HG02759 (cell line): ENCODE data around the gene TTC8.

ENCODE experiments used
- ATAC-seq: cut with Tn5 transposase; IDR thresholded peaks from one replicate; pipeline ENCODE4 v1.9.1; 2021; ENCODE audit warnings: mild to moderate bottlenecking, moderate library complexity; ENCODE audit not compliant: unreplicated experiment

TTC8 gene

DNA sequence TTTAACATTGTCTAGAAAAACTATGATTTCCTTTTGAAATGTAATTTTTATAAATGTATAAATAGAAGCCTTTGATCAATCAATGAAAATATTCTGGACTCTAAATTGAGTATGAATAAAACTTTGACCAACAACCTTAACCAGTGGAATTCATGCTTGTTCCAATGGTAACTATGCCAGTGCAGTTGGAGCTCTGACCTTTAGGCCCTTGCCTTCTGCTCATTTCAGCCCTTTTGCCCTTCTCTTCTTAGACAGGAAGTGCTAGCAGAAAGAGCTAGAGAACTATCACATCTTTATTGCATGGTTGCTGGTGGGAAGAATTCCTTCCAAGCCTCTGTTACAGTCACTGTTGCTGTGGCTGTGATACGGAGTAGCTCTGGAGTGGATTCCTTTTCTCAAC lies 39.7 kb downstream of the TTC8 start:
- ATAC-seq = no peak

DNA sequence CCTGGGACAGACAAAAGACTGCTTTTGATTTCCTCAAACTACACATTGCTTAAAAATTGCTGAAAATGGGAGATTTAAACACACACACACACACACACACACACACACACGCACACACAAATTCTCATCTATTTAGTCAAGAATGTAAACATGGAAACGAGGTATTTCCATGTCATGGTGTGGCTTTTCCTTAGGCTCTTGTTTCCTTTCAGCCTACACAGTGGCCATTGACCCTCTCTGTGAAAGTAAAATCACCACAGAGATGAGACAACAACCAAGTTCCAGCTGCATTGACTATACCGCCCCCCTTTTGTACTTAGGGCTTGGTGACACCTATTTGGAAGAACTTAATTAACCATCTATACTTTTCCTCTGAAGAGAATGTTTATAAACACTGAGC lies 41.9 kb downstream of the TTC8 start:
- no peak for ATAC-seq

DNA sequence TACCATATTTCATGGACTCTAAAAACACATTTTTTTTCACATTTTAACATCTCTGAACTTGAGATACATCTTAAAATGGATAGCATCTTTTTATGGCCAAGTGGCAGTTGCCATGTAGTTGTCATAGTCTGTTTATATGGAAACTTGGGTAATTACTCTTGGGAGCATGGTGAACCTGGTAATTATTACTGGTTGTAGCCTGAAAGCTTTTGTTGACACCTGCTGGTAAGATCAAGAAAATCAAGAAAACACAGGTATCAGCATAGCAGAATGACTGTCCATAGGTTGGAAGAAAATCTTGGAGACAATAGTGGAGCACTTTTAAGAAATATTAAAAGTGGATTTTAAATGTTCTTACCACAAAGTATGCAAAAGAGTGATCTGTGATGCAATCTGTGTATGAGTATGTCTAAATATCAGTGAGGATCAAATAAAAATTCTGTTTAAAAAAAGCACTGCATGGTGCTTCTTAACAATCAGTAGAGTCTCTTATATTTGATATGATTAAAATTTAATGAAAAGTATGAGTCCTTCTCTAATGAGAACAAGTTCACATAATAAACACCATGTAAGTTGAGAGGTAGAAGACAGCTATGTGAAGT lies 44.2 kb downstream of the TTC8 start:
- ATAC-seq = peak; percentile 53

DNA sequence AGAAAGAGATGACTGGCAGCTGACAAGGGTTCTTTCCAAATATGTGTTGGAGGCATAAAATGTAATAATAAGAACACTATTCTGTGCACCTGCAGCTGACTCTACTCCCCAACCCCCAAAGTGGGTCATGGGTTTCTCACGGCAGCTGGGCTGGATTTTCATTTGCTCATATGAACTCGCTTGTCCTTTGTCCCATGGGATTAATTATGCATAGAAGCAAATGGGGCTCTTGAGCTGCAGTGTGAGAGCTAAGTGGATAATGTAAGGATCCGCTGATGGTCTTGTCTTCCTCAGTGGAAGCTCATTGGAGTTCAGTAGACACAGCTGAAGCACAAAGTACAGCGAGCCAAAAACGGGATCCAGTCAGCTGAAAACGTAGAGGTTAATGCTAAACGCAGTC lies 46.3 kb downstream of the TTC8 start:
- no peak for ATAC-seq

DNA sequence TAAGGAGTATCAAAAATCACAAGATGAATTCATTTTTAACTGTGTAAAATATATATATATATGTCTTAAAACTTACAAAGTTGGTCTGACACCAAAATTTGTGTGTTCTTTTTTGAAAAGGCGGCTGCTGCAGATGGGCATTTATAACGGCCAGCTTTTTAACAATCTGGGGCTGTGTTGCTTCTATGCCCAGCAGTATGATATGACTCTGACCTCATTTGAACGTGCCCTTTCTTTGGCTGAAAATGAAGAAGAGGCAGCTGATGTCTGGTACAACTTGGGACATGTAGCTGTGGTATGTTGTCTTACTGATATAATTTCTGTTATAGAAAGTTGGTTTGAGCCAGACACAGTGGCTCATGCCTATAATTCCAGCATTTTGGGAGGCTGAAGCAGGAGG lies 47.0 kb downstream of the TTC8 start:
- no peak for ATAC-seq

DNA sequence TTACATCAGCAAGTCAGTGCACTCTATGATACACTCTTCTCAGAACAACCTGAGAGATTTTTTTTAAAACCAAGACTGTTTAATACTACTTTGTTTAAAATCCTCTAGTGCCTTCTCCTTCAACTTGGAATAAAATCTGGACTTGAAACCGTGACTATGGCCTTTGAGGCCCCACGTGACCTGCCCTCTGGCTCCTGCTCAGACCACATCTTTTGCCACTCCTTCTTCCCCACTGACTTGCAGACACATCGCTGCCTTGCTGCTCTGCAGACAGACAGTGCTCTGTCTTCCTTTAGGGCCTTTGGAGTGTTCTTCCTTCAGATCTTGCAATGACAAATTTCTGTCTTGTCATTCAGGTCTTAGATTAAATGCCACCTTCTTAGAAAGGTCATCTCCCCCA lies 48.5 kb downstream of the TTC8 start:
- ATAC-seq = no peak

DNA sequence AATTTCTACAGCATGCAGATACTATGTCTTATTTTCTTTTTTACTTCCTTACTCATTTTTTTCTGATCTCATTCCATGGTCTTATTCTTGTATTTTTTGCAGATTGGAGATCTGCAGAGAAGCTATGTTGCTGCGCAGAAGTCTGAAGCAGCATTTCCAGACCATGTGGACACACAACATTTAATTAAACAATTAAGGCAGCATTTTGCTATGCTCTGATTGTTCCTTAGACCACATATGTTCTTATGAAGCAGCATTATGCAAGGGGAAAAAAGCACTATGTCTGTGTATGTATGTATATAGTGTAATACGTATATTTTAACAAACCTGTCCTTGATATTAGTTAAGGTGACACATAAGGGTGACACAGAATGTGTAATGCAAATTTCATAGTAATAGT lies 52.7 kb downstream of the TTC8 start:
- no peak for ATAC-seq

DNA sequence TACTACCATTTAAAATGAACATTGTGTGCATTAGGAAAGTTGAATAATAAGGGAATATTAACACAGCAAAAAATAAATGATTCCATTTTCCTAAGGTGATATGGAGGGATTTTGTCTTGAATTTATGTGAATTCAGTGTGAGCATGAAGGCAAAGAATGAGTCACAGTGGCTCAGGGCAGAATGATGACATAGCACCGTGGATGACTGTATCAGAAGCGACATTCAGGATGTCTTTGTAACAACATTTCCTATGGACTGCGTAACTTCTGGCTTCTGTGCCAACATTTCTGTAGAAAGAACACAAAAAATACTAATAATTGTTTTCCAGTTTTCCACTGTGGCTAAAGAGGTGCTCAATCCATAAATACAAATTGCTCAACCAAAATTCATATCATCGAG lies 54.6 kb downstream of the TTC8 start:
- no peak for ATAC-seq

DNA sequence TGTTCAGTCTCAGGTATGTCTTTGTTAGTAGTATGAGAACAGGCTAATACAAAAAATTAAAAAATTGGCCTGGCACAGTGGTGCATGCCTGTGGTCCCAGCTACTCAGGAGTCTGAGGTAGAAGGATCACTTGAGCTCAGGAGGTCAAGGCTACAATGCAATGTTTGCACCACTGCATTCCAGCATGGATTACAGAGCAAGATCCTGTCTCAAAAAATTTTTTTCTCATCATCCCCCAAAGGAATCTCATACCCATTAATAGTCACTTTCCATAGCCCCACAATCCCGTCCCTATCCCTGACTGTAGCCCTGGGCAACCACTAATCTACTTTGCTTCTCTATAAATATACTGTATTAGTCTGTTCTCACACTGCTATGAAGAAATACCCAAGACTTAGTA lies 57.8 kb downstream of the TTC8 start:
- ATAC-seq = no peak

DNA sequence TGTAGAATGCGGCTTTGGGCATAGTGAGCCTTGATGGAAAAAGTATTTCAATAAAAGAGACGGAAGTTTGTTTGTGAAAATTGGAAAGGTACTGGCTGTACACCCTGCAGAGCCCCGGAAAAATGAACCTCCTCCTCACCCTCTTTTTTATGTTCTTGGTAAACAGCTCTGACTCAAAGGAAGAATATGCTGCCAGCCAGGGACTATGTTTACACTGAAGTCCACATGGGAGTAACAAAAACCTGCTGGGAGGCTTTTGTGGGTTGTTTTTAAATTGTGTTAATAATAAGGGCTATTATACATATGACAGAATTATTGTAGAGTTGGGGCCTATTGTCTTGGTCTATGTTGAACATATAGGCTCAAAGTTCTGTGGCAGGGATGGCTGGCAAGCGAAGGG lies 70.7 kb downstream of the TTC8 start:
- no peak for ATAC-seq

DNA sequence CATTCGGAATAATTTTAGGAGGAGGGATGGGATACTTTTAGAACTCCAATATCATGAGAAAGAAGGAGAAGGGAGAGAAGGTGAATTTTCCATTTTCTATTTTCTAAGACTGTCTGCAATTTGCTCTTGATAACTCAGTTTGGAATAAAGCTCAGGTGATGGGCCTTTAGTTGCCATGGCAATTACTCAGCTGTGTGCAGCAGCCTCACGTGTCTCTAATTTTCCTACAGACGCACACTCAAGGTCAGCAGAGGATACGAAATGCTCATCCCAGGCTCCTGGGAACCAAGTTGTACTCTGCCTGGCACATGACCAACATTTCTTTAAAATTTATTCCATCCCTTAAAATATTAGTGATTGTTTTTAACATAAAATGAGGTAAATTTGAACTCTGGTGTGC lies 76.7 kb downstream of the TTC8 start:
- no peak for ATAC-seq

DNA sequence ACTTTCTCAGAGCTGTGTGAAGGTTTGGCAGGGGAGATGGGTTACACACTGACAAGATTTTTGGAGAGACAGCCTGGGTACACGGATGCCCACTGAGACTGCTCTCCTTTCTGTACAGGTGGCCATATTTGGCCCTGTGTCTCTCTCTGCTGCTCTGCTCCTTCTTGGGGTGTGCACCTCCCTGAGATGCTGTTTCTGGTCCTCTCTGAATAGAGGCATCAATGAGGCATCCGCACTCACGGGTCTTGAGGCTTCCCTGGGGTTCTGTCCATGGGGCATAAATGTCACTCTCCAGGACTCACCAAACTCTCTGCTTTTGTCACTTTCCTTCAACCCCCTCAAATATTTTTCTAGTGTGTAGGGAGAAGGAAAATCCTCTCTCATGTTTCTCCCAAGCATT lies 77.5 kb downstream of the TTC8 start:
- ATAC-seq = no peak

DNA sequence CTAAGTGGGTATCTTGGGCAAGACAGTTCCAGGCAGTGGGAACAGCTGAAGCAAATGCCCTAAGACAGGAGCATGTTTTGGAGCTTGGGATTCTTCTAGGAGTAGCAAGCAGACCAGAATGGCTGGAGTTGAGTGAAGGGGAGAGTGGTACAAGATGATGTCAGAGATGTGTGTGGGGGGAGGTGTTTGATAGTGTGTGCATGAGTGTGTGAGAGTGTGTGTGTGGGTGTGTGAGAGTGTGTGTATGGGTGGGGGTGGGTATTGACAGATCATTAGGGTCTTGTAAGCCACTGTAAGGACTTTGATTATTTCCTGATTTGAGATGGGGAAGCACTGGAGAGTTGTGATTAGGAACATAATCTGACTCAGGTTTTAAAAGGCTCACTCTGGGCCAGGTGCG lies 78.4 kb downstream of the TTC8 start:
- no peak for ATAC-seq

DNA sequence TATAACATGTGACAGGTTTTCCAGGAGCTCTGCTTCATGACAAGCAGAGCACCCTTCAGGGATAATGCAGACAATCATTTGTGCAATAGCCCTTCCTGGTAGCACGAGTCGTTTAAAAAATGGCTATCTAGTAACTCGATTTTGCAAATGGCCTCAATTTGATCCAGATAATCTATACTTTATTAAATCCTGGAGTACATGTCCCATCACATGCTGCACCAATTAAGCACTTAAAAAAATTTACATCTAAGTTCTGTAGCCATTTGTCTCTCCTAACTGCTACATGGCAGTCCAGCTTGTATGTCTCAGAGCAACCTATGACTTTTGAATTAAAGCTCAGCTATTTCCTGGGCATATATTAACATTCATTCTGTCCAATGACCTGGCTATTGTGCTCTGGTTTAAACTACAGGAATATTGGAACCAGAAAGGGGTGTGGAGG lies 79.8 kb downstream of the TTC8 start:
- ATAC-seq = no peak

DNA sequence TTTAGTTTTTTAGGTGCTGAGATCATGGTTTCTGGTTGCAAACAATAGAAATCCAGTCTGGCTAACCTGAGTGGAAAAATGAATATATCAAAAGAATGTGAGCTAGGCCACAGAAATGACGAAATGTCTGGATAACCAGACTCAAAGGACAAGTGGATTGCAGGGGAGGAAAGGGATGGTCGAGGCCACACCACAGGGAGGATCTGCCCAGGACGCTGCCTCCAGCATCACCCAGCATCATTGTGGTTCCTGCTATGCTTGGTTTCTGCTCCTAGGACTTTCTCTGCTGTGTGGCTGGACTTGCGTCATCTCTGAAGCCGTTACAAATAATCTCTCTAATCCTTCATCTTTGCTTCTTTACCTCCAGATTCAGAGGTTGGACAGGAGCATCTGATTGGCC lies 80.4 kb downstream of the TTC8 start:
- no peak for ATAC-seq

DNA sequence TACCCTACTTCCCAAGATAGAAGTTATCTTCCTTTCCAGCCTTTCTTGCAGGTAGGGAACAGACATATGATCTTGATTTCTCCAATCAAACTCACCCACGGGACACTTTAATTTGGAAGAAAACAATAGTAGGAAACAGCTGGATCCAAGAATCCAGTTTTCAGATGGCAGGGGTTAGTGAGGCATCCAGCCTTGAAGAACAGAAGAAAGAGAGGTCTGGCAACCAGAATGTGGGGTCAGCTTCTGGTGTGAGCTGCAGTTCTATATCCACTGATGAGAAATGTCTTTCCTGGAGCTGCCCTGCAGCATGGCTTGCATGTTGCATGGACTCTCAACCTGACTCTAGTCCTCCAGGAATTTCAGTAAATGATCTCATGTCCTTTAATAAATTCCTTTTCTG lies 83.8 kb downstream of the TTC8 start:
- no peak for ATAC-seq

DNA sequence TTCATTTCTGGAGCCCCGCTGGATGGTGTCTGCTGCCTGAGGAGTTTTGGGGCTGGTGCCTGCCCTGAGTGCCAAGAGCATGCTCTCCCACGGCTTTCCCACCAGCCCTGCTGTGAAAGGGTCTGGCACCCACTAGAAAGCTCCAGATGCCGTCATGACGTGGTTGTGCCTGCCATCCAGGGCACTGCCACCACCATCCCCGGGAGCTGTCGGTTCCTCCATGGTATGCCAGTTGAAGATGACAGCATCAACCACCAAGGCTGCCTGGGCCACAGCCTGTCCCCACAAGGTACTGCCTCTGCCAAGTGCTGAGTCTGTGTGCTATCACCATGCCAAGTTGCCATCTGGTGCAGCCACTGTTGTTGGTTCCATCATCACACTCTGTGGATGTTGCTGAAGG lies 85.9 kb downstream of the TTC8 start:
- ATAC-seq = no peak

DNA sequence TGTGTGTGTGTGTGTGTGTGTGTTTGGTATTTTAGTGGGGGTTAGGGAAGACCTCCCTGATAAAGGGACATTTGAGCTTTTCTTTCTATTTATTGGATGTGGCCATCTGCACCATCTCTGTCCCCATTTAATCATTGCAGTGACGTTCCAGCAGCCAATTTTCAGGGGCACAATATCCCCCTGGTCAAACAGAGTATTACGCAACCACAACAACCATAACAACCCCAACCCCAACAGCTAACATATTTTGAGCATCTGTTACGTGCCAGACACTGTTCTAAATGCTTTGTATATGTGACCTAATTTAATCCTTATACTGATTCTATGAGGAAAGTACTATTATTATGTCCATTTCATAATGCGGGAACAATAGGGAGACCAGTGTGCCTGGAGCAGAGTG lies 87.4 kb downstream of the TTC8 start:
- no peak for ATAC-seq

DNA sequence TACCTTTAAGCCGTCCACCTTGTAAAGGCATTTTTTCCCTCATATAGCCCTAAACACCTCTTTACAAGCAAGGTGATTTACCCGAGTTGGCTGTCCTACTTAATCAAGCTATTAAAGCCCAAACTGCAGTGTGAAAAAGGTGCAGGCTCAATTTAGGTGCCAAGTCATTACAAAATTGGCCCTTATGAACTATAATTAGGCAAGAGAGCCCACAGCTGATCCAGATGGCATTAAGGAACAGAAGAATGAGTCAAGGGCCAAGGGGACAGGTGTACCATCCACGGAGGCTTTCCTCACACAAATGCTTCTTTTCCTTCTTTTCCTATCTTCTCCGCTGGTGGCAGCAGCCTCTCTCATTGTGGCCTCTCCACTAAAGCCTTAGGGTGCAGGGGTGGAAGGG lies 90.5 kb downstream of the TTC8 start:
- ATAC-seq = no peak

DNA sequence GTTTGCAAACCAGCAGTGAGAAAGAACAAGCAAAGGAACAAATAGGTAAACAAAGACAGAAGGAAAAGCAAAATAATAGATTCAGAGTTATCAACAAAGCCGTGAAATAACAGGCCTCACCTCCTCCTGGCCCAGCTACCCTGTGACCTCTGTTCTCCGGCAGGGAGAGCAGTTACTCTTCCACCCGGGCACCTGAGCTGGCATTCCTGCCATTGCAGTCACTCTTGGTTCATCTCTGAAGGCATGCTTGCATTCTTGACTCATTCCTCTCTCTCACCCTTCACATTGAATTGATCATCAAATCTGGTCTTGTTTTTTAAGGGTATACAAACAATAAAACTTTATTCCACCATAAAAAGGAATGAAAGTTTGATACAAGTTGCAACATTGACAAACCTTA lies 95.1 kb downstream of the TTC8 start:
- no peak for ATAC-seq
